ENCODE results near the gene IFI27L1.

The IFI27L1 gene

DNA sequence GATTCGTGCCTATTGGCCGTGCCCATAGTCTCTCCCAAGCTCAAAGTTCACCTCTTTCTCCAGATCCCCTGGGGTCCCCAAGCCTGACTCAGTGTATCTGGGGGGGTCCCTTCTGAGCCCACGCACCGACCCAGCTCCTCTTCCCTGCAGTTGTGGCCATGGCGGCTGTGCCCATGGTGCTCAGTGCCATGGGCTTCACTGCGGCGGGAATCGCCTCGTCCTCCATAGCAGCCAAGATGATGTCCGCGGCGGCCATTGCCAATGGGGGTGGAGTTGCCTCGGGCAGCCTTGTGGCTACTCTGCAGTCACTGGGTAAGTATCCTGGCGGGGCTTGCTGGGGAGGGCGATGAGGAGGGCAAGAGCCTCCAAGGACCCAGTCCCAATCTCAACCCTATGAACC lies 34.5 kb downstream of the IFI27L1 start:
- DNase-seq, result no peak

DNA sequence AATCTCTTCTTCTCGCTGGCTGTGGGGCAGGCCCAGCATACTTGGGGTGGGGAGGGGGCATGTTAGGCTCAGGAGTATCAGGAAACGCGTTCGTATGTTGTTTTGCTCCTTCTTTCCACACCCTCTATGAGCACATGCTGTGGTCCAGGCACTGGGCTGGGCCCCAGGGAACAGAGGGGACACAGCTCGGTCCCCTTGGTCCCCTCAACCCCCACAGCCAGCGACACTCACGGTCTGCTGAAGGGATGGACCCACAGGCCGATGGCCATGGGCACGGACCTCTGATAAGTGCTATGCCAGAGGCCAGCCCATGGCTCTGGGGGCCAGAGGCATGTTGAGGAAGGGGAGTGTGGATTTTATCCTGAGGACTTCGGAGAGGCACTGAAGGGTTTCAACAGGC lies 35.6 kb downstream of the IFI27L1 start:
- no peak for DNase-seq

DNA sequence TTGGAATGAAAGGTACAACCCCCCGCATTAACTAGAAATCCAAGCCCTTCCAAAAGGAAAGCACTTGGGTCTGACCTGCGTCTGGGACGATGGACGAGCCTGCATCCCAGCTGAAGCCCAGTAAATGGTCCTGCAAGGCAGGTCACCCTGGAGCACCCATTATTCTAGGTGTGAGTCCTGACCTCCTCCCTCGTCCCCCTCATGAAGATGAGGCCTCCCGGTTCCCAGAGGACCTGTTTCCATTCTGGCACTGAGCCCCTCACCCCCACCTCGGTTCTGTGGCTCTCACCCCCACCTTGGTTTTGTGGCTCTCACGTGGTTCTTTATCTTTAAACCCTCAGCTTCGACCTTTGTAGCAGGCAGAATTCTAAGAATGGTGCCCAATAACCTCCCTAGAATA lies 36.7 kb downstream of the IFI27L1 start:
- DNase-seq, result no peak

DNA sequence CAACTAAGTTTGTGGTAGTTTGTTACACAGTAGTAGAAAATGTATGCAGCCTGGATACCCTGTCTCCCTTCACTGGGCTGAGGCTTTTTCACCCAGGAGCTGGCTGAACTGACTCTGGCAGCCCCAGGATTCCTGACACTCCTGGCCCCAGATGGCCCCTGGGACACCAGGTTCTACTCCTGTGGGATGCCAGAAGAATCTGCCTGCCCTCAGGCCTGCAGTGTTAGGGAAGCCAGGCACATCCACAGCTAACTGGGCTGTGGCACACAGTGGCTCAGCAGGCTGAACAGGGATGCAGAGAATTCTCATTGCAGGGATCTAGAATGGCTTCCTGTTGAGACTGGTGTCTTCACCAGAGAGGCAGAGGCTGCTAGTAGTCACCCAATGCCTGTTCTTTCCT lies 38.0 kb downstream of the IFI27L1 start:
- DNase-seq, result no peak

DNA sequence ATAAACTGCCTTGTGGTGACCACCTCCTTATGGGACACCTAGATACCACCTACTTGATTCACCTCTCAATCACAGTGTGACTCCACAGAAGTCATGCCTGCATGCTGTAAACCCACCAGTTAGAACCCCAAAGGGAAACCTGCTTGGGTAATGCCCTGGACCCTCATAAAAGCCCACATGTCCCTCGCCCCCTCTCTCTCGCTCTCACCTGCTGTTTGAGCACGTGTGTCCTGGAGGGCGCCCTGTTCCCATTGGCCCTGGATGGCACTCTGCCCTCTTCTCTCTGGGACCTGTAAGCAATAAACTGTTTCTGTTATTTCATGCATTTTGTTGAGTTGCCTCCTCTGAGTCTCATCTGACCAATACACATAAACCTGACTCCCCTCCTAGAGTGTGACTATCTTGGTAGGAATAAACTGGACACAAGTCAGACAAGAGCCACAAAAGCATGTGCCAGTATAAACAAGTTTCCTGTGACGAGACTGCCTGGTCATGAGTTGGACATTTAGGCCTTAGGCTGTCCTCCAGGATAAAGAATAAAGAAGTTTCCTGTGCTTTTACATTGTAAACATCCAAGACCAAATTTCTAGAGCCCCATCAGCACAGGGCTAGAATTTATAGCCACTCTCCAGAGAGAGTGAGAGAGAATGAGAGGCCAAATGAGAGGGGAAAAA lies 39.7 kb downstream of the IFI27L1 start:
- no peak for DNase-seq

DNA sequence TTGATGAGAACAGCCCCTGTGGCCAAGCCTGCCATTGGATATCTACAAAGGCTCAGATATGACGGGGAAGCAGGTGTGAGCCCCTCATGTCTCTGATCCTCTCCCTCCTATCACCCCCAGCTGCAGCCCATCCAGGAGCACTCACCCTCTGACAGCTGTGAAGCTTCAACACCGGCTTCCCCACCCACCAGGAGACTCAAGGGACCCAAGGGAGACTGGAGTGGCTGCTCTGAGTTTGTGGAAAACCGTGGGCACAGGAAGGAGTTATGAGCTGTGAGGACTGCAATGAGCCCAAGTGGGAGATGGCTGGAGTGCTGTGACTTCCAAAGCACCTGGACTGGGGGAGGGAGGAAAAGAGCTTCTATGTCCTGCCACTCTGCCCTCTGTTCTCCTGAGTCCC lies 40.4 kb downstream of the IFI27L1 start:
- DNase-seq, result no peak

DNA sequence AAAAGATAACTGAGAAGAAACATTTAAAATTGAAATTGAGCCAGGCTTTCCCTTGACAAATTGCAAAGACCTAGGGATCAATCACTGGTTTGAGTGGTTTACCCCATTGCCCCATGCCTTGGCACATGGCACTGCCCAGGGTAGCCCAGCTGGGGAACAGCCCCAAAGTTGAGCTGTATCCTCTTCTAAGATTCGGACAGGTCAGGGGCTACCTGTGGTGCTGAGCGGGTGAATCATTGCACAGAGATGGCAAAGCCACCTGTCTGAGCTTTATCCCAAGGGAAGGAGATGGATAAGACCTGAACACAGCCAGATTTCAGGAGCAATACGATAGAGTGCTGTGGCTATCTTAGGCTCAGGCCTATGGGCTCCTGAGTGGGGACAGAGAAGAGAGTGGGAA lies 41.3 kb downstream of the IFI27L1 start:
- no peak for DNase-seq

DNA sequence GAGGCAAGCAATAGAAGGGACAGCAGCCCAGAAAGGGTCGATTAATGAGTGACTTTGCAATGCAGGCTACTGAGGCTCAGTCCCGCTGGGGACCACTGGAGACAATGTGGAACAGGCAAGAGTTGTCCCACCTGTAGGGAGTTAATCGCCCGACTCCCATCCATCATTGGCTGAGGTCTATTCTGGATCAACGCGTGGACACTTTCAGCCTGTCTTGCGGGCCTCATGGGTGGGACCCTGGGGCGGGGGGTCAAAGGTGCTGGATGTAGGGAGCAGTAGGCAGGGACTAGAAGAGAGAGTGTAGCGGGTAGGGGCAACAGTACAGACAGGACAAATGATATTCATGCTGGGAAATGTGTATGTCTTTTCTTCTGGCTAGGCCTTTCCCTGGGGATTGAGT lies 42.2 kb downstream of the IFI27L1 start:
- DNase-seq, result peak; percentile 13

DNA sequence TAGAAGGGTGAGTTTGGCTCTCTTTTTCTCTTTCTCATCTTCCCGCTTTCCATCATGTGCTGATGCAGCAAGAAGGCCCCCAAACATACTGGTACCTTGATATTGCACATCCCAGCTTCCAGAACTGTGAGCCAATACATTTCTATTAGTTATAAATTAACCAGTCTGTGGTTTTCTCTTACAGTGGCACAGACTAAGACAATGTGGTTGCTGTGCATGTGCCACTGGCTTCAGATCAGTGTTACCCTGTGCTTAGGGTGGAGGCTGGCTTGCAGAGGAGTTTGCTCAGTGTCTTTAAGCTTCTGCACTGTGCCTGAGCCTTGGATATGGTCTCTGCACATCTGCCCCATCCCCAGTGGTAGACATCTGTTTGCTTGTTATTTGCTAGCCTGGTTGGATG lies 42.8 kb downstream of the IFI27L1 start:
- DNase-seq, result no peak

DNA sequence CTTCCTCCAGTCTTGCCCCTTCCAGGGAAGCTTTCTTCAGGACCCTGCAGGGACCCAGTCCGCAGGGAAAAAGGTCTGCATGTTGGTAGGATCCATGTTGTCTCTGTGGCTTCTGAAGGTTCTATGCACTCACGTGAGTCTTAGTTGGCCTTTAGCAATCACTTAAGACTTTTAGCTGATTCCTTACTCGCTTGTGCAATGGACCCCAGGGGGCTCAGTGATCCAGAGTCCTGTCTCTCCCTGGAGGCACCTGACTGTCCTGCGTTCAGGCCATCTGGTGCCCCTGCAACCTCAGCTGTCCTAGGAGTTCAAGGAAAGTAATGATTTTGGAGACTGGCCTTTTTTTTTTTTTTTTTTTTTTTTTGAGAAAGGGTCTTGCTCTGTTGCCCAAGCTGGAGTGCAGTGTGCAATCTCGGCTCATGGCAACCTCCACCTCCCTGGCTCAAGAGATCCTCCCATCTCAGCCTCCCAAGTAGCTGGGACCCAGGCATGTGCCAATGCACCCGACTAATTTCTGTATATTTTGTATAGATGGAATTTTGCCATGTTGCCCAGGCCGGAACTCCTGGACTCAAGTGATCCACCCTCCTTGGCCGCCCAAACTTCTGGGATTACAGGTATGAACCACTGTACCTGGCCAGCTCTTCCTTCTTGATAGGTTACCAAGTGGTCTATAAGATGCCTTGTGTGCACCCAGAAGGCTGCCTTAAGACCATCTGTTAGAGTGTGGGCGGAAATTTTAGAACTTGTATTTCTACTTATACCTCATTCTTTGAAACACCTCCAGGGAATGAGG lies 43.7 kb downstream of the IFI27L1 start:
- DNase-seq, result peak; percentile 6

DNA sequence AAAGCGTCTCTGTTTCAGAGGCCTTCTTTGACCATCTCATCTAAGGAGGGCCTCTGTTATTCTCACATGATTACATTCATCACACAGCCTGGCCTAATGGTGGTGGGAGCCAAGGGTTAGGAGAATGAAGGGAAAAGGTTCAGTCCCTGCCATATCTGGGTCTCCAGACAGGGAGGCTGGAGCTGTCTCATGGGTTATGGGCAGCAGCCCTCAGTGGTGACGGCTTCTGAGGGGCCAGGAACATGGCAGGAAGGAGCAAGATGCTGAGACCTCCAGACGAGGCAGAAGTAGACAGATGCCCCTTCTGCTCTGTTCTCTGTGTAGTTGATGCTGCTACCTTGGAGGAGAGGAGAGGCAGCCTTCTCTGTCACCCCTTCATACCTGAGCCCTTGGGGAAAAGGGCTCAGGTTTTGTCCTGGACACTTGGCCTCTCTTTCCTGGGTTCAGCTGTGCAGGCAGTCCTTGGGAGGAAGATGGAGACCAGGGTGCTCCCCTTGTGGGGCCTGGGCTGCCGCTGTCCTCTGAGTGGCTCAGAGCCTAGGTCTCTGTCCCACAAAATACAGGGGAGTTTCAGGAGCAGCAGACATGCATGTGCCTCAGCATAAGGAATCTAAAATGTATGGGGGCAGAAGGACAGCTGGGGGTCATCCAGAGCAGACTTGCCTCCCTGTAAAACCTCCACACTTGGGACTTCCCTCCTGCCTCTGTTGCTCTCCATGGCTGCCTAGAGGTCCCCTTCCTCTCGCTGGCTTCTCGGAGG lies 44.7 kb downstream of the IFI27L1 start:
- DNase-seq, result no peak

DNA sequence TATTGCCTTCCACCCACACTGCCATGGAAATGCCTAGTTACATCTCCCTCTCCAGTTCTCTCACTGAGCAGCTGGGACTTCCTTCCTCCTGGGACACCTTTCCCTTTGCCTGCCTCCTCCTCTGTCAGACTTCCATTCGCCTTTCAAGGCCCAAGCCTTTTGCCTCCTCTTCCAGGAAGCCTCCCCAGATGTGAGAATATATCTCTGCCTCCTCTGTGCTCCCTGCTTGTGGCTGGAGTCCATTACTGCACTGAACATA lies 45.2 kb downstream of the IFI27L1 start:
- no peak for DNase-seq

DNA sequence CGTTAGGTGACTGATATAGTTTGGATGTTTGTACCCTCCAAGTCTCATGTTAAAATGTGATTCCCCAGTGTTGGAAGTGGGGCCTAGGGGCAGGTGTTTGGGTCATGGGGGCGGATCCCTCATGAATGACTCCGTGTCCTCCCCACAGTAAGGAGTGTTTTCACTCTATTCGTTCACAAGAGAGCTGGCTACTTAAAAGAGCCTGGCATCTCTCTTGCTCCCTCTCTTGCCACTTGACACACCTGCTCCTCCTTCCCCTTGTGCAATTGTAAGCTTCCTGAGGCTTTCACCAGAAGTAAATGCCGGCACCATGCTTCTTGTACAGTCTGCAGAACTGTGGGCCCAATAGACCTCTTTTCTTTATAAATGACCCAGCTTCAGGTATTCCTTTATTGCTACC lies 45.7 kb downstream of the IFI27L1 start:
- DNase-seq, result no peak

DNA sequence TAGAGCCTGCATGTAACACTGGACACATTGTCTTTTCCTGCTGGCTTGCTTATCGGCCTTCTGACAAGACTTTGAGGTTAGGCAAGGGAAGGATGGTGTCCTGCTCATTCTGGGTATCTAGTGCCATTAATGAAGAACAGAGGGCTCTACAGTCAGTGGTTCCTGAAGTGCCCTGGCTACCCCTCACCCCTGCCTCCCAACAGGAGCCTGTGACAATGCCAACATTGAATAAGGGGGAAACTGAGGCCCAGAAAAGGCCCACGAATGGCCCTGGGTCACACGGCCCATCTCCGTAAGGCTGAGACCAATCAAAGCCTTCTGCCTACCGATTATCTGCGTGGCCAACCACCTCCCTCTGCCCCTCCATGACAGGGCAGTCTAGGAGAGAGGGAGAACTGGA lies 46.2 kb downstream of the IFI27L1 start:
- no peak for DNase-seq

DNA sequence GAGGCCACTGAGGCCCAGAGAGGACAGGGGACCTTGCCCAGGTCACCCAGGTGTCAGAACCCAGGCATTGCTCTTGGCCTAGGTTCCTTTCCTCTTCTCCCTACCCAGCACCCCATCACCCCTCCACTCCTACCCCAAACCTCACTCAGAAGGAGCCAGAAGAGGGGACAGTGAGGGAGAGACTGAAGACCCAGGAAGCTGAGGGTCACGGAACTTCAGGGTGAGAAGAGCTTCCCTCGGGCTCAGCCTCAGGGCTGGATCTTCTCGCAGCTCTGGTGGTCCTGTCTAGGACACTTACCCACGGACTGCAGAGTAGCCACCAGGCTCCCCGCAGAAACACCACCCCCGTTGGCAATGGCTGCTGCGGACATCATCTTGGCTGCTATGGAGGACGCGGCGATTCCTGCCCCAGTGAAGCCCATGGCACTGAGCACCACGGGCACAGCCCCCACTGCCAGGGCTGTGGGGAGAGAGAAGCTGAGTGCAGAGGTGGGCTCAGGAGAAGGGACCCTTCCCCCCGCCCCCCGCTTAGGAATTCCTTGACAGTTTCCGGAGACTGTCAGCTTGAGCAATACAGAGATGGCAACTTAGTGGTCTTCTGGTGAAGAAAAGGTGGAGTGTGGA lies 47.2 kb downstream of the IFI27L1 start:
- no peak for DNase-seq

DNA sequence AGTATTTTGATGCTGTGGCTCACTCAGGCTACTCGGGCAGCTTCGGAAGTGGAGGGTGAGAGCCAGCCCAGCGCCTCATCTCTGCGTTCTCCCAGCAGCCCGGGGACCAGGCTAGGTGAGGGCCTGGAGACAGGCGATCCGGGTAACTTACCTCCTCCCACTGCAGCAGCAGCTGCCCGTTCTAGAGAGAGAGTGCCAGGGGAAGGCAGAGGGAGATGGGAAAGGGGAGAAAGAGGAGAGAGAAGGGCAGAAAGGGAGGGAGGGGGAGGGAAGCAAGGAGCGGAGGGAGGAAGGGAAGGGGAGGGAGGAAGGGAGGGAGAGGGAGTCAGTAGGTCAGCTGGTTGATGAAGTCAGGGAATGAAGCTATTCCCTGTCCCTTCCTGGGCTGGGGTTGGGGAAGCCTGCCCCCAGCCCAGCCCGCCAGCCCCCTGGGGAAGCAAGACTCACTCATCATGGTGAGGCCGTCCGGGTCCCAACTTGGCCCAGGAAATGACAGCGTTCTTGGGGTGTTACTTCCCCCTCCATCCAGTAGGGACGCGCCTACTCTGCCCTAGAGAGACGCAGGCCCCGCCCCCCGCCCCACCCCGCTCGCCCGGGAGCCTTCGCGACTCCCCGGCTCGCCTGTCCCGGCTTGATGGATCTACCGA lies 48.1 kb downstream of the IFI27L1 start, which contains the start of gene IFI27L2:
Gene IFI27L2 (minus strand): TSS at position 494 of the 647 bp plus-strand sequence. CDS start 40 bp downstream, at position 454.
- DNase-seq, result peak; percentile 59

DNA sequence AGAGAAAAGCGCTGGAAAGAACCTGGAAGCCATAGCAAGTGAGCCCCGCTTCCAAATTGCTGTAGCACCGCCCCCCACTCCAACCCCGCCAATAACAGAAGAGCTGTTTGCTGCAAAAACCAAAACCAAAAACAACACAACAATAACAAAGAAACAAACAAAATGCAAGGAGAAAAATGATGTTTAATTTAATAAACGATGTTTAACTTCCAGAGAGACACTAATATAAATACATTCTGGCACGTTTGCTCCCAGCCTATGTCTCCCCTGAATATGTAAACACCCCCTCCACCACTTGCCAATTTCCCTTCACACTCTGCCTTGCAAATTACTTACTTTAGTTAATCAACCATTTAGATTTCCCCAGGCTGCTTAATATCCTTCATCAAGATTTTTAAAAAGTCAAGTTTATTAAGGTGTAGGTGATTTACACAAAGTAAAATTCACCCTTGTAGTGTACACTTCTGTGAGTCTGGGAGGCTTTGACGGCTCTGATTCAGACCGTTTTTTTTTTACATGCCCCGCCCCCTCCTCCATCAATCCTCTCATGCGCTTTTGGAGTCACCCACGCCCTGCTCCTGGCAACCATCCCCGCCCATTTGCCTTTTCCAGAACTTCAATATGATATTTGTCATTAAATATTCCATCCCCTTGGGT lies 48.8 kb downstream of the IFI27L1 start:
- peak; percentile 37 for DNase-seq

DNA sequence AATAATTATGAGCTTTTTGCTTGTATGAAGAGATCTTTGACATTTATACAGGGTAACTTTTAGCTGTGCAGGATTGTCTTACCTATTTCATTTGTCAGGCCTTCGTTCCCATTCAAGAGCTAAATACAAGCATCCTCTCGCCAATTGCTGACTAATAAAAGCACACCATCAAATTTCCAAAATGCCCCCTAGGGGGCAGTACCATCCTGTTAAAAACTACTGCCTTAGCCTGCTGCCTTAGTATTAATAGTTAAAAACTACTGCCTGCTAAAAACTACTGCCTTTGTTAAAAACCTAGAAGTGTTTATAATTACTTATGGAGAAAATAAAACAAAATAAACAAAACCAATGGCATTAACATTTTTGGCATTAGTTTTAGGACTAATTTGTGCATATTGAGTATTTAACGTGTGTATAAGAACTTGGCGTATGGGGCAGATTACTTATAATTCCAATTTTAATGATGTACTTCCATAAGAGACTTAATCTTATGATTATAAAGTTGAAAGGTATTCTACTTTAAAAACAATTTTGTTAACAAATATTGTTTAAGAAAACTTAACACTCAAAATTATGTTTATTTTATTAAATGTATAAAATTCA lies 51.3 kb downstream of the IFI27L1 start:
- DNase-seq, result peak; percentile 46

DNA sequence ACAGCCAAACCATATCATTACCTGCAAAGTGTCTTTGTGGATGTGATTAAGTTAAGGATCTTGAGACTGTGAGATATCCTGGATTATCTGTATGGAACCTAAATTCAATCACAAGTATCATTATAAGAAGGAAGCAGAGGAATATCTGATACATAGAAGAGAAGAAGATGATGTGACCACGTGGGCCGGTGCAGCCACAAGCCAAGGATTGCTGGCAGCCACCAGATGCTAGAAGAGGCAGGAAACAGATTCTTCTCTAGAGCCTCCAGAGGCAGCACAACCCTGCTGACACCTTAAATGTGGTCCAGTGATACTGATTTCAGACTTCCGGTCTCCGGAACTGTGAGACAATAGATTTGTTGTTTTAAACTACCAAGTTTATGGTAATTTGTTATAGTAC lies 54.4 kb downstream of the IFI27L1 start:
- no peak for DNase-seq

DNA sequence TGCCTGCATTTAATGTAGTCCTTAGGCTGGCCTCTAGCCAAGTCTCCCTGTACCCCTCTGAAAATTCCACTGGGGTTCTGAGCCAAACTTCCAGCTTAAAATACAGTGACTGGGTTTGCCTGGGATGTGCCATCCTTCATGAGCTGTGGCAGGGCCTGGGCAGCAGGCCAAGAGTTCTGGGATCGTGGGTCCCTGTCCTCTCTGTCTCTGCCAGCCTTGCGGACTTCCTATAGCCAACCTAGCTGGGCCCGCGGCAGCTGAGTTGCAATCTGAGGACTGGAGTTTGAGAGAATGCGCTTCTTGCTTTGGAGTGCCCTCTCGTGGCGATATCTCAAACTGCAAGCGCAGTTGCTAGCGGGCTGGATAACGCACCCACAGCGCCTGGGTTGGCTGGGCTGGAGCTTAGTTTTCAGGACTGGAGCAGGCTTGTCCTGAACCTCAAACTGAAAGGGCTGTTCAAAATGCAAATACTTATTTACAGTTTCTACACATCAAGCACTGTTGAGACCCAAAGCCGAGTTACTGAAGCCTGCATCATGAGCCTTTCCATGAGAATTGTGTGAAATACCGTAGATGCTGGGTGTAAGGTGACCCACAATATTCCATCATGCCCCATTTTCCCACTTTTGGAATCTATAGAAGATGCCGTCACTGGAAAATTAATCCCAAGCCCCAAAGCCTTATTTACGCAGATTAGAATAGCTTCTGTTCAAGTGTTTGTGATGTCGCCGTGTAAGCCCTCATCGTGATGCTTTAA lies 55.6 kb downstream of the IFI27L1 start:
- DNase-seq, result peak; percentile 86

DNA sequence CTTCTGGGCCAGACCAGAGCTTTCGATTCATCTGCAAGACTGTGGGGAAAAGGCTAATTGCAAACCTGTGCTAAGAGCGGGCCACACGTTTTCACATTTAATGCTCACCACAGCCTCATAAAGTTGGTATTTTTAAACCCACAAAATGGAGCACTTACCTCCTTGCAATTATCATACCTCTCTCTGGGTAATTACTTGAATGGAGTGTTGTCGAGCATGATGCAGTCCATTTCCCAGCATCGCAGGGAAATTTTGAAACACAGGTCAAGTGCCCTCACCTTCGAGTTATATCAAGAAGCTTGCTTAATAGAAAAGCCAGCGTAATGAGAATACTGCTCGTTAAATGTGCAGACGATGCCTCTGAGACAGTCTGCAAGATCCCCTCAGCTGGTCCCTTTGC lies 57.1 kb downstream of the IFI27L1 start:
- no peak for DNase-seq
